Measurements from ENCODE around the gene FBXW11.

The FBXW11 gene

GRCh38 chr5:171858303-171858702, 148.1 kb downstream of the FBXW11 start:
- no peak for DNase-seq

- DNase-seq: no peak
Observed at GRCh38 chr5:171857489-171857876, 149.0 kb downstream of the FBXW11 start.

- DNase-seq: peak; percentile 91 to 94
Observed at GRCh38 chr5:171855798-171856763, 150.4 kb downstream of the FBXW11 start.

- no peak for DNase-seq
Observed at GRCh38 chr5:171855265-171855664, 151.2 kb downstream of the FBXW11 start.

GRCh38 chr5:171852255-171852681, 154.2 kb downstream of the FBXW11 start:
- peak; percentile 36 to 42 for DNase-seq

- no peak for DNase-seq
Observed at GRCh38 chr5:171851251-171851650, 155.2 kb downstream of the FBXW11 start.

GRCh38 chr5:171850324-171850947, 156.0 kb downstream of the FBXW11 start:
- DNase-seq: peak; percentile 39 to 45

- DNase-seq: no peak
Observed at GRCh38 chr5:171849585-171850323, 156.7 kb downstream of the FBXW11 start.

- no peak for DNase-seq
Observed at GRCh38 chr5:171848911-171849520, 157.4 kb downstream of the FBXW11 start.

GRCh38 chr5:171848486-171848885, 158.0 kb downstream of the FBXW11 start:
- peak; percentile 30 to 46 for DNase-seq

GRCh38 chr5:171848006-171848405, 158.4 kb downstream of the FBXW11 start:
- no peak for DNase-seq

- DNase-seq: no peak
Observed at GRCh38 chr5:171847026-171847425, 159.4 kb downstream of the FBXW11 start.

- no peak for DNase-seq
Observed at GRCh38 chr5:171846323-171846722, 160.1 kb downstream of the FBXW11 start.

GRCh38 chr5:171845857-171846256, 160.6 kb downstream of the FBXW11 start:
- no peak for DNase-seq

- DNase-seq: no peak
Observed at GRCh38 chr5:171845040-171845630, 161.3 kb downstream of the FBXW11 start.

GRCh38 chr5:171842777-171843328, 163.6 kb downstream of the FBXW11 start:
- DNase-seq: no peak

- DNase-seq: no peak
Observed at GRCh38 chr5:171841984-171842776, 164.3 kb downstream of the FBXW11 start.

- peak; percentile 84 for DNase-seq
Observed at GRCh38 chr5:171840711-171841522, 165.5 kb downstream of the FBXW11 start.

- DNase-seq: no peak
Observed at GRCh38 chr5:171840066-171840465, 166.4 kb downstream of the FBXW11 start.

GRCh38 chr5:171839112-171839511, 167.3 kb downstream of the FBXW11 start:
- no peak for DNase-seq

All from AML-193 (cell line).